CD4-positive, alpha-beta T cell (primary cell): ENCODE data around the gene COL19A1. TPM values are rescaled to one million over a fixed set of nuclear protein-coding genes. Genes with fewer than 3 reads are reported as not detected.

Experiments used
- ATAC-seq: fragments of 200-7000 bp; cut with Tn5 transposase; one replicate; pipeline ENCODE4 v1.10.0; 2022; ENCODE audit warnings: mild to moderate bottlenecking; ENCODE audit not compliant: poor library complexity
- CTCF ChIA-PET: fragments of 350-600 bp; sonication (Branson Sonifier 250); formaldehyde crosslinking; loops from one replicate; lab custom pipeline; 2021; ENCODE audit warnings: antibody characterized with exemption, inconsistent platforms; lab: Charles Lee
- POLR2A ChIA-PET: fragments of 350-600 bp; sonication (Branson Sonifier 250); formaldehyde crosslinking; loops from one replicate; lab custom pipeline; 2021; ENCODE audit warnings: antibody characterized with exemption, inconsistent platforms; lab: Charles Lee
- DNase-seq, 14 experiments: peaks; one replicate each; pipeline ENCODE4 v3.0.0-alpha.2; 2013 to 2020; ENCODE audit warnings: mixed read lengths in 2 of 14
- H3K27ac ChIP-seq, 2 donors: one replicate each; pipeline versions ENCODE4 v1.5.1 to v1.7.0; 2013; ENCODE audit warnings: low read length in 2 of 2, low read depth in 1 of 2, mild to moderate bottlenecking in 1 of 2
- H3K27me3 ChIP-seq, 2 experiments: 1 replicate in 1 of 2; 2 replicates in 1 of 2; pipeline versions ENCODE4 v1.6.1 to v1.7.0; 2013; ENCODE audit warnings: low read length in 2 of 2, control low read depth in 1 of 2, mild to moderate bottlenecking in 1 of 2, moderate library complexity in 1 of 2; ENCODE audit not compliant: insufficient read depth in 2 of 2, control insufficient read depth in 1 of 2
- H3K36me3 ChIP-seq: one replicate; pipeline ENCODE4 v1.6.1; 2013; ENCODE audit warnings: low read length, control low read depth; ENCODE audit not compliant: insufficient read depth
- H3K4me1 ChIP-seq: one replicate; pipeline ENCODE4 v1.6.1; 2013; ENCODE audit warnings: low read length, control low read depth; ENCODE audit not compliant: insufficient read depth
- H3K4me3 ChIP-seq: one replicate; pipeline ENCODE4 v1.5.1; 2013; ENCODE audit warnings: mild to moderate bottlenecking, low read length, moderate library complexity
- H3K9me3 ChIP-seq, 2 experiments: 1 replicate in 1 of 2; 2 replicates in 1 of 2; pipeline versions ENCODE4 v1.6.1 to v1.7.0; 2013; ENCODE audit warnings: low read length in 2 of 2, mild to moderate bottlenecking in 2 of 2, control low read depth in 1 of 2, moderate library complexity in 1 of 2; ENCODE audit not compliant: control insufficient read depth in 1 of 2, insufficient read depth in 1 of 2
- H3K27ac Mint-ChIP-seq: one replicate; pipeline ENCODE4 v1.8.0; 2020; ENCODE audit warnings: mixed read lengths
- H3K27me3 Mint-ChIP-seq: one replicate; pipeline ENCODE4 v1.8.0; 2021; ENCODE audit warnings: mixed read lengths
- H3K36me3 Mint-ChIP-seq: one replicate; pipeline ENCODE4 v1.8.0; 2021; ENCODE audit warnings: low read depth, mixed read lengths
- H3K4me1 Mint-ChIP-seq: one replicate; pipeline ENCODE4 v1.8.0; 2021; ENCODE audit warnings: low read depth, mixed read lengths
- H3K4me3 Mint-ChIP-seq: one replicate; pipeline ENCODE4 v1.8.0; 2020; ENCODE audit warnings: mild to moderate bottlenecking, mixed read lengths
- H3K9me3 Mint-ChIP-seq: one replicate; pipeline ENCODE4 v1.8.0; 2020; ENCODE audit warnings: mixed read lengths
- intact Hi-C, 2 experiments: fragments of 100-400 bp; cut with DNase I in 1 of 2; cut with micrococcal nuclease in 1 of 2; formaldehyde crosslinking; loops; one replicate each; pipeline versions ENCODE4 v1.15.1 to v1.9.0; 2023 to 2025; cut with DNase I, micrococcal nuclease
- total RNA-seq, 174 experiments: library from RNA in 2 of 174; stranded (reverse) in 2 of 174; gene quantifications; one replicate each; pipeline ENCODE4 v1.2.3 and lab custom pipeline; 2021 to 2026
- TF ChIP-seq, protein P1 (sequence below): fragments of 200-600 bp; IDR thresholded peaks from one replicate; pipeline ENCODE4 v1.8.0; 2022; ENCODE audit warnings: antibody characterized with exemption, mild to moderate bottlenecking

COL19A1 gene
- total RNA-seq, 2 experiments from 2014 or later = not detected

DNA sequence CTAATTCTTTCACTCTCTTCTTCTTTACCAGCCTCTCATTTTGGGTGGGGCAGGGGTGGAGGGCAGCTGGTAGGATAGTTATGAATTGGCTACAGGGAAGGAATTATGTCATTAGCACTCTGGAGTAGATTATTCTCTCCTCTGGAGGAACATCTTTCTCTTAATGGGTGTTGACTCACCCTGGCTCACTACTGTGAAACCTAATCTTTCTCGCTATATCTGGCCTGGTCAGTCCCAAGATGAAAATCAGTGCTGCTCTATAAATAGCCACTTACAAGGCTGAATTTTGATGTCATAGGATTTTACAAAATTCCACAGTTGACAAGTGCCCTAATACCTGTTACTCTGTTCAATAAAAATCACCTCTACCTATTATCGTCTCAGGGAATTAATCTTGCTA, 285.3 kb downstream of the COL19A1 start:
- CTCF ChIA-PET = no interaction called here
- H3K4me3 Mint-ChIP-seq = no peak overlapping the region
- H3K9me3 Mint-ChIP-seq = no peaks in the 10 kb centered on the region
- DNase-seq (no peak), ATAC-seq (no peak)
- H3K27me3 Mint-ChIP-seq = no peaks in the 10 kb centered on the region
- Histone ChIP-seq H3K36me3 (no peaks in the 10 kb centered on the region), H3K27me3 (no peaks in the 10 kb centered on the region), H3K4me1 (no peaks in the 10 kb centered on the region), H3K27ac (no peak overlapping the region), H3K9me3 (no peaks in the 10 kb centered on the region), H3K4me3 (no peak overlapping the region)
- H3K4me1 Mint-ChIP-seq = no peaks in the 10 kb centered on the region
- no peaks in the 10 kb centered on the region for H3K36me3 Mint-ChIP-seq
- POLR2A ChIA-PET = no interaction called here
- TF ChIP-seq, protein P1, sequence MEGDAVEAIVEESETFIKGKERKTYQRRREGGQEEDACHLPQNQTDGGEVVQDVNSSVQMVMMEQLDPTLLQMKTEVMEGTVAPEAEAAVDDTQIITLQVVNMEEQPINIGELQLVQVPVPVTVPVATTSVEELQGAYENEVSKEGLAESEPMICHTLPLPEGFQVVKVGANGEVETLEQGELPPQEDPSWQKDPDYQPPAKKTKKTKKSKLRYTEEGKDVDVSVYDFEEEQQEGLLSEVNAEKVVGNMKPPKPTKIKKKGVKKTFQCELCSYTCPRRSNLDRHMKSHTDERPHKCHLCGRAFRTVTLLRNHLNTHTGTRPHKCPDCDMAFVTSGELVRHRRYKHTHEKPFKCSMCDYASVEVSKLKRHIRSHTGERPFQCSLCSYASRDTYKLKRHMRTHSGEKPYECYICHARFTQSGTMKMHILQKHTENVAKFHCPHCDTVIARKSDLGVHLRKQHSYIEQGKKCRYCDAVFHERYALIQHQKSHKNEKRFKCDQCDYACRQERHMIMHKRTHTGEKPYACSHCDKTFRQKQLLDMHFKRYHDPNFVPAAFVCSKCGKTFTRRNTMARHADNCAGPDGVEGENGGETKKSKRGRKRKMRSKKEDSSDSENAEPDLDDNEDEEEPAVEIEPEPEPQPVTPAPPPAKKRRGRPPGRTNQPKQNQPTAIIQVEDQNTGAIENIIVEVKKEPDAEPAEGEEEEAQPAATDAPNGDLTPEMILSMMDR = no peak
- intact Hi-C loops = no loop called here
- H3K27ac Mint-ChIP-seq = no peak overlapping the region

DNA sequence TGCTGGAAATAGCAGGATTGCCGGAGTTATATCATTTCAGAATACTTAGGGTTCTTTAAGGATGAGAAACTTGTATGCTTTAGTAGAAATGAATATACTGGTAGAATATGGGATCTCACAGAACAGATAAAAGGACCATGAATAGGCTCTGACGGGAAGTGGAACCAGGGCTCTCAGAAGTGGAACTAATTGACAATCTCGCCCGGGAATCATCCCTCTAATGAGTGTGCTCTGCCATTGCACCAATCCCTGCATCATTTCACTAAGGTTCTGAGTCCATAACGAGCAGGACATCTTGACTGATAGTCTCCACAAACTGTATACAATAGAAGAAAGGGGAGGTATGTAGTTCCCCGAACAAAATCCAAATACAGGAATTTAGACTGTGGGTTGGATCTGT, 286.4 kb downstream of the COL19A1 start:
- ChIA-PET CTCF (no interaction called here), POLR2A (no interaction called here)
- Mint-ChIP-seq H3K36me3 (no peaks in the 10 kb centered on the region), H3K9me3 (no peaks in the 10 kb centered on the region), H3K27ac (no peak overlapping the region), H3K4me3 (no peak overlapping the region), H3K4me1 (no peaks in the 10 kb centered on the region), H3K27me3 (no peaks in the 10 kb centered on the region)
- Histone ChIP-seq H3K4me3 (no peak overlapping the region), H3K9me3 (no peaks in the 10 kb centered on the region), H3K4me1 (no peaks in the 10 kb centered on the region), H3K27ac (no peak overlapping the region), H3K27me3 (no peaks in the 10 kb centered on the region), H3K36me3 (no peaks in the 10 kb centered on the region)
- intact Hi-C loops = no loop called here
- ATAC-seq = no peak
- DNase-seq = no peak
- TF ChIP-seq, protein P1 = no peak

DNA sequence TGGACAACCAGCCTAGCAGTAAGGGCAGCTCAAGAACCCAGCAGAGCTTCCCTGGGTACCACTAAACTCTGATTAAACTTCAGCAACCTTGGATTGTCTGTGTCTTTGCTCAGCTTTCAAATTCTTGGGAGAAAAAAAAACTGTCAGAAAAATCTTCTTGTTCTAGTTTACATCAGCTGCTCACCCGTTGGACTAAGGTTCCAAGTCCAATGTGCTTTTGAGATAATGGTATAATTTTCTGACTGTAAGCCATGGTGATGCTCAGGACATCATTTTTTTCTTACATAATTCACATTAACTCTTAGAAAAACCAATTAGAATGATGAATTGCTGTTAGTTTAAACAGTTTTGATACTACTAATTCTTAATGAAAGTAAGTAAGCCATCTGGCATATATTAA, 290.7 kb downstream of the COL19A1 start:
- no peak for ATAC-seq
- H3K36me3 Mint-ChIP-seq = no peaks in the 10 kb centered on the region
- no peaks in the 10 kb centered on the region for H3K9me3 Mint-ChIP-seq
- TF ChIP-seq, protein P1 = no peak
- no peaks in the 10 kb centered on the region for H3K36me3 ChIP-seq
- no peaks in the 10 kb centered on the region for H3K27me3 ChIP-seq
- H3K27me3 Mint-ChIP-seq = peaks cover 16% of the 10 kb centered on the region
- ChIA-PET POLR2A (no interaction called here), CTCF (no interaction called here)
- H3K27ac ChIP-seq = no peak overlapping the region
- intact Hi-C loops = no loop called here
- H3K4me1 ChIP-seq = no peaks in the 10 kb centered on the region
- no peak for DNase-seq
- no peaks in the 10 kb centered on the region for H3K4me1 Mint-ChIP-seq
- H3K4me3 Mint-ChIP-seq = no peak overlapping the region
- no peaks in the 10 kb centered on the region for H3K9me3 ChIP-seq
- no peak overlapping the region for H3K27ac Mint-ChIP-seq
- no peak overlapping the region for H3K4me3 ChIP-seq
